OCI-LY1 (cell line): Measurements from ENCODE around the gene GABRD.

ENCODE experiments used
- EZH2 ChIP-seq: fragments of 200-600 bp; sonication (generic), shearing (Covaris generic); IDR thresholded peaks from 2 replicates; pipeline ENCODE4 v1.8.0; 2017; ENCODE audit warnings: borderline replicate concordance, mixed run types, mild to moderate bottlenecking, antibody characterized with exemption, low read length, moderate library complexity, mixed read lengths
- TF ChIP-seq, protein P1 (sequence below): fragments of 200-600 bp; sonication (generic), shearing (Covaris generic); IDR thresholded peaks from 2 replicates; pipeline ENCODE4 v1.5.1; 2017; ENCODE audit warnings: mild to moderate bottlenecking, antibody characterized with exemption, low read length, moderate library complexity, mixed read lengths

DNA sequence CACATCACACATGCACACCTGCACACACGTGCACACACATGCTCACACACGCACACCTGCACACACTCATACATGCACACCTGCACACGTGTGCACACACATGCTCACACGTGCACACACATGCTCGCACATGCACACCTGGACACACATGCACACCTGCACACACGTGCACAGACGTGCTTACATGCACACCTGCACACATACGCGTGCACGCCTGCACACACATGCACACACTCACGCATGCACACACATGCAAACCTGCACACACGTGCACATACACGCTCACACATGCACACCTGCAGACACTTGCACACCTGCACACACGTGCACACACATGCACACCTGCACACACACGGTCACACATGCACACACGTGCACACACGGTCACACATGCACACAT, 48.1 kb upstream of the GABRD start:
- TF ChIP-seq, protein P1, sequence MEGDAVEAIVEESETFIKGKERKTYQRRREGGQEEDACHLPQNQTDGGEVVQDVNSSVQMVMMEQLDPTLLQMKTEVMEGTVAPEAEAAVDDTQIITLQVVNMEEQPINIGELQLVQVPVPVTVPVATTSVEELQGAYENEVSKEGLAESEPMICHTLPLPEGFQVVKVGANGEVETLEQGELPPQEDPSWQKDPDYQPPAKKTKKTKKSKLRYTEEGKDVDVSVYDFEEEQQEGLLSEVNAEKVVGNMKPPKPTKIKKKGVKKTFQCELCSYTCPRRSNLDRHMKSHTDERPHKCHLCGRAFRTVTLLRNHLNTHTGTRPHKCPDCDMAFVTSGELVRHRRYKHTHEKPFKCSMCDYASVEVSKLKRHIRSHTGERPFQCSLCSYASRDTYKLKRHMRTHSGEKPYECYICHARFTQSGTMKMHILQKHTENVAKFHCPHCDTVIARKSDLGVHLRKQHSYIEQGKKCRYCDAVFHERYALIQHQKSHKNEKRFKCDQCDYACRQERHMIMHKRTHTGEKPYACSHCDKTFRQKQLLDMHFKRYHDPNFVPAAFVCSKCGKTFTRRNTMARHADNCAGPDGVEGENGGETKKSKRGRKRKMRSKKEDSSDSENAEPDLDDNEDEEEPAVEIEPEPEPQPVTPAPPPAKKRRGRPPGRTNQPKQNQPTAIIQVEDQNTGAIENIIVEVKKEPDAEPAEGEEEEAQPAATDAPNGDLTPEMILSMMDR = no peak
- no peak for TF ChIP-seq EZH2
